Neural progenitor cell (in vitro differentiated cells): ENCODE results near the gene PSMG4.

Source experiments
- EZH2 ChIP-seq: fragments of 200-600 bp; sonication (generic); IDR thresholded peaks from 2 replicates; pipeline ENCODE4 v1.6.1; 2017; ENCODE audit warnings: antibody characterized with exemption, mild to moderate bottlenecking, moderate library complexity
- EZH2phosphoT487 ChIP-seq: fragments of 200-600 bp; sonication (generic); IDR thresholded peaks from 2 replicates; pipeline ENCODE4 v1.6.1; 2017; ENCODE audit warnings: antibody characterized with exemption
- TF ChIP-seq, protein P1 (sequence below): fragments of 200-600 bp; sonication (generic); IDR thresholded peaks from 2 replicates; pipeline ENCODE4 v1.5.1; 2017; ENCODE audit warnings: antibody characterized with exemption, mild to moderate bottlenecking

GRCh38 chr6:3220366-3220765, 38.4 kb upstream of the PSMG4 start:
- TF ChIP-seq, protein P1, sequence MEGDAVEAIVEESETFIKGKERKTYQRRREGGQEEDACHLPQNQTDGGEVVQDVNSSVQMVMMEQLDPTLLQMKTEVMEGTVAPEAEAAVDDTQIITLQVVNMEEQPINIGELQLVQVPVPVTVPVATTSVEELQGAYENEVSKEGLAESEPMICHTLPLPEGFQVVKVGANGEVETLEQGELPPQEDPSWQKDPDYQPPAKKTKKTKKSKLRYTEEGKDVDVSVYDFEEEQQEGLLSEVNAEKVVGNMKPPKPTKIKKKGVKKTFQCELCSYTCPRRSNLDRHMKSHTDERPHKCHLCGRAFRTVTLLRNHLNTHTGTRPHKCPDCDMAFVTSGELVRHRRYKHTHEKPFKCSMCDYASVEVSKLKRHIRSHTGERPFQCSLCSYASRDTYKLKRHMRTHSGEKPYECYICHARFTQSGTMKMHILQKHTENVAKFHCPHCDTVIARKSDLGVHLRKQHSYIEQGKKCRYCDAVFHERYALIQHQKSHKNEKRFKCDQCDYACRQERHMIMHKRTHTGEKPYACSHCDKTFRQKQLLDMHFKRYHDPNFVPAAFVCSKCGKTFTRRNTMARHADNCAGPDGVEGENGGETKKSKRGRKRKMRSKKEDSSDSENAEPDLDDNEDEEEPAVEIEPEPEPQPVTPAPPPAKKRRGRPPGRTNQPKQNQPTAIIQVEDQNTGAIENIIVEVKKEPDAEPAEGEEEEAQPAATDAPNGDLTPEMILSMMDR, result no peak
- no peak for TF ChIP-seq EZH2
- TF ChIP-seq EZH2phosphoT487, result no peak
